Spleen (tissue), 11 donors: ENCODE measurements around the gene BAIAP2L1. TPM values are rescaled to one million over a fixed set of nuclear protein-coding genes. Genes with fewer than 3 reads are reported as not detected.

Experiments
- DNase-seq: peaks from one replicate; pipeline ENCODE4 v3.0.0-alpha.2; 2020
- H3K27ac ChIP-seq, 8 donors: fragments of 200-600 bp; sonication (generic) in 7 of 8; 1 replicate in 4 of 8; 2 replicates in 4 of 8; pipeline versions ENCODE4 v1.5.0 to v1.8.0; 2016 to 2021; ENCODE audit warnings: inconsistent platforms in 4 of 8, mild to moderate bottlenecking in 4 of 8, moderate library complexity in 1 of 8
- H3K27me3 ChIP-seq, 7 donors: fragments of 200-600 bp; sonication (generic) in 6 of 7; replicated peaks in 1 of 7; 1 replicate in 4 of 7; 2 replicates in 3 of 7; pipeline versions ENCODE4 v1.5.0 to v1.8.0; 2016 to 2021; ENCODE audit warnings: inconsistent platforms in 3 of 7, mild to moderate bottlenecking in 1 of 7
- H3K36me3 ChIP-seq, 6 donors: fragments of 200-600 bp; sonication (generic) in 5 of 6; 1 replicate in 4 of 6; 2 replicates in 2 of 6; pipeline versions ENCODE4 v1.5.0 to v1.8.0; 2016 to 2021; ENCODE audit warnings: inconsistent platforms in 2 of 6
- H3K4me1 ChIP-seq, 6 donors: fragments of 200-600 bp; sonication (generic) in 5 of 6; 1 replicate in 3 of 6; 2 replicates in 3 of 6; pipeline versions ENCODE4 v1.5.0 to v1.8.0; 2016 to 2021; ENCODE audit warnings: inconsistent platforms in 3 of 6
- H3K4me3 ChIP-seq, 8 donors: fragments of 200-600 bp; sonication (generic) in 7 of 8; 1 replicate in 4 of 8; 2 replicates in 4 of 8; pipeline versions ENCODE4 v1.5.0 to v1.8.0; 2016 to 2021; ENCODE audit warnings: inconsistent platforms in 4 of 8, mild to moderate bottlenecking in 4 of 8, moderate library complexity in 2 of 8
- H3K9me3 ChIP-seq, 8 donors: fragments of 200-600 bp; sonication (generic) in 7 of 8; 1 replicate in 4 of 8; 2 replicates in 4 of 8; pipeline versions ENCODE4 v1.5.0 to v1.8.0; 2016 to 2021; ENCODE audit warnings: inconsistent platforms in 4 of 8
- CTCF ChIP-seq, 11 experiments: fragments of 200-600 bp in 7 of 11; fragments of 450-650 bp in 4 of 11; sonication (generic) in 4 of 11; IDR thresholded peaks in 8 of 11; conservative IDR thresholded peaks in 3 of 11; 1 replicate in 7 of 11; 2 replicates in 4 of 11; pipeline versions ENCODE4 v1.4.0 to v1.8.0; 2016 to 2021; ENCODE audit warnings: antibody characterized with exemption in 11 of 11, inconsistent platforms in 4 of 11, mild to moderate bottlenecking in 1 of 11
- POLR2A ChIP-seq, 3 donors: fragments of 450-650 bp; IDR thresholded peaks; one replicate each; pipeline ENCODE4 v1.5.1; 2017; ENCODE audit warnings: antibody characterized with exemption in 3 of 3, mild to moderate bottlenecking in 1 of 3
- POLR2AphosphoS5 ChIP-seq, 3 donors: sonication (generic); formaldehyde crosslinking; IDR thresholded peaks; one replicate each; pipeline ENCODE4 v1.5.1; 2017; ENCODE audit warnings: antibody characterized with exemption in 3 of 3
- WGBS, 5 donors: extraction: QIAGEN DNeasy Blood & Tissue Kit in 3 of 5; methylation state at CpG; one replicate each; pipeline versions ENCODE4 v1.1.5 to v1.1.7; 2013 to 2018; 5-methylcytosine and 5-hydroxymethylcytosine counted together
- intact Hi-C: fragments of 100-400 bp; cut with DNase I; formaldehyde crosslinking; loops from one replicate; pipeline ENCODE4 v1.15.0; 2023; ENCODE audit warnings: low total_unique reads
- polyA plus RNA-seq, 3 donors: library from polyadenylated mRNA; stranded (reverse); fragments of 200-250 nt; gene quantifications; one replicate each; pipeline ENCODE4 v1.2.1, GENCODE V29; 2013
- total RNA-seq, 7 donors: library from RNA; depleted of rRNA in 3 of 7; stranded (reverse); fragments of >200 nt in 3 of 7; fragmentation: NEBNext Ultra II Directional in 4 of 7; extraction: Animal tissue kit (Norgen Biotek cat#: 25700) in 4 of 7; gene quantifications; one replicate each; pipeline versions ENCODE4 v1.1.0 to v1.2.1, GENCODE V29; 2016 to 2021
- donor health status: healthy with polysubstance abuse.
- donor health status: DM: no; HTN: no; CAD: no; lungs with moderate emphysema.
- donor health status: DM: no; HTN: no; CAD: no.
- donor health status: Bipolar disorder and iron deficiency.
- donor health status: healthy.
- donor health status: DM: no; HTN: no; CAD: no.
- donor health status: DM: yes; HTN: yes; CAD: no.

The BAIAP2L1 gene
- total and polyA plus RNA-seq, 10 donors = 0.72 to 2.6 (median 1.5) TPM

GRCh38 chr7:98286701-98287485, 114.0 kb downstream of the BAIAP2L1 start:
- DNase-seq = no peak
- Histone ChIP-seq H3K27ac (peak overlapping the region in 7 of 8 donors; percentile 91 to 98 (median 95)), H3K27me3 (no peaks in the 10 kb centered on the region), H3K36me3 (peaks cover 0 to 85% (median 16%) of the 10 kb centered on the region in 6 donors), H3K4me1 (peaks cover 54 to 95% (median 79%) of the 10 kb centered on the region in 6 donors), H3K9me3 (no peaks in the 10 kb centered on the region), H3K4me3 (peak overlapping the region in 4 of 8 donors; percentile 4 to 94 (median 80))
- WGBS, 5 donors = 75 to 85% (median 82%) methylated on average over 10 to 21 of the region's 21 CpGs
- no peak for TF ChIP-seq CTCF (IDR thresholded peaks at IDR 0.05 in 8 of 11, conservative IDR thresholded peaks at IDR 0.05 in 3 of 11)
- peak in 1 of 3 donors; percentile 32 for TF ChIP-seq POLR2AphosphoS5 (IDR thresholded peaks at IDR 0.05)
- no peak for TF ChIP-seq POLR2A (IDR thresholded peaks at IDR 0.05)
- intact Hi-C loops = no loop called here

- 37 to 82% (median 52%) methylated on average over 8 to 14 of the region's 14 CpGs for WGBS, 5 donors
- peaks cover 54 to 89% (median 79%) of the 10 kb centered on the region in 6 donors for H3K4me1 ChIP-seq
- peaks cover 0 to 77% (median 8%) of the 10 kb centered on the region in 6 donors for H3K36me3 ChIP-seq
- DNase-seq = peak; percentile 83
- H3K27me3 ChIP-seq = no peaks in the 10 kb centered on the region
- H3K27ac ChIP-seq = peak overlapping the region; percentile 27 to 98 (median 94)
- H3K9me3 ChIP-seq = no peaks in the 10 kb centered on the region
- TF ChIP-seq POLR2AphosphoS5 (IDR thresholded peaks at IDR 0.05) (peak; percentile 59 to 66 (median 59)), CTCF (IDR thresholded peaks at IDR 0.05 in 8 of 11, conservative IDR thresholded peaks at IDR 0.05 in 3 of 11) (no peak), POLR2A (IDR thresholded peaks at IDR 0.05) (no peak)
- intact Hi-C loops = no loop called here
- peak overlapping the region in 6 of 8 donors; percentile 10 to 94 (median 80) for H3K4me3 ChIP-seq
Measured at GRCh38 chr7:98286093-98286539, 114.8 kb downstream of the BAIAP2L1 start.

- TF ChIP-seq POLR2A (IDR thresholded peaks at IDR 0.05) (no peak), POLR2AphosphoS5 (IDR thresholded peaks at IDR 0.05) (no peak), CTCF (IDR thresholded peaks at IDR 0.05 in 8 of 11, conservative IDR thresholded peaks at IDR 0.05 in 3 of 11) (no peak)
- peak overlapping the region; percentile 27 to 98 (median 94) for H3K27ac ChIP-seq
- no peaks in the 10 kb centered on the region for H3K27me3 ChIP-seq
- H3K4me3 ChIP-seq = peak overlapping the region in 7 of 8 donors; percentile 60 to 94 (median 79)
- H3K4me1 ChIP-seq = peaks cover 57 to 88% (median 82%) of the 10 kb centered on the region in 6 donors
- 70 to 83% (median 78%) methylated on average over 10 to 21 of the region's 21 CpGs for WGBS, 5 donors
- peaks cover 0 to 70% (median 5%) of the 10 kb centered on the region in 6 donors for H3K36me3 ChIP-seq
- no peak for DNase-seq
- no peaks in the 10 kb centered on the region for H3K9me3 ChIP-seq
- intact Hi-C loops = no loop called here
Measured at GRCh38 chr7:98285157-98286092, 115.5 kb downstream of the BAIAP2L1 start.
